HG03103 (cell line): ENCODE data around the gene ALKBH7.

ENCODE experiments used
- ATAC-seq: cut with Tn5 transposase; IDR thresholded peaks from one replicate; pipeline ENCODE4 v1.9.1; 2021; ENCODE audit warnings: low read depth; ENCODE audit not compliant: unreplicated experiment

Gene ALKBH7

GRCh38 chr19:6421075-6422014, 48.8 kb downstream of the ALKBH7 start:
- no peak for ATAC-seq

- ATAC-seq = no peak
These were observed 51.1 kb downstream of the ALKBH7 start for GRCh38 chr19:6423499-6424194.

GRCh38 chr19:6424195-6424938, 51.8 kb downstream of the ALKBH7 start, which contains the start of gene KHSRP:
Gene KHSRP (minus strand): TSS chr19:6424811. CDS start chr19:6424701, 110 bp downstream.
- no peak for ATAC-seq
